Activated T-cell treated with anti-CD3 and anti-CD28 coated beads for 1 hour (primary cell): ENCODE data around the gene PDE6D.
A peak's percentile ranks its signal among the peaks of the same experiment; 100 is the strongest.

Source experiments
- DNase-seq: peaks from one replicate; pipeline ENCODE4 v3.0.0-alpha.2; 2020; ENCODE audit warnings: low read depth

PDE6D gene

GRCh38 chr2:231707625-231707926, 73.5 kb downstream of the PDE6D start:
- peak; percentile 42 for DNase-seq

- DNase-seq = peak; percentile 98
Observed at GRCh38 chr2:231706731-231707624, 74.1 kb downstream of the PDE6D start.

GRCh38 chr2:231704017-231704416, 77.1 kb downstream of the PDE6D start:
- DNase-seq = no peak

GRCh38 chr2:231701456-231702373, 79.4 kb downstream of the PDE6D start:
- no peak for DNase-seq

GRCh38 chr2:231699006-231699405, 82.1 kb downstream of the PDE6D start:
- no peak for DNase-seq

GRCh38 chr2:231696004-231696367, 85.1 kb downstream of the PDE6D start:
- no peak for DNase-seq

- no peak for DNase-seq
Observed at GRCh38 chr2:231693956-231694355, 87.1 kb downstream of the PDE6D start.

GRCh38 chr2:231692847-231693246, 88.2 kb downstream of the PDE6D start:
- DNase-seq = no peak

GRCh38 chr2:231691251-231691772, 89.8 kb downstream of the PDE6D start:
- DNase-seq = no peak

- DNase-seq = no peak
Observed at GRCh38 chr2:231689124-231689893, 91.8 kb downstream of the PDE6D start.

- DNase-seq = no peak
Observed at GRCh38 chr2:231688719-231689118, 92.4 kb downstream of the PDE6D start.

GRCh38 chr2:231687961-231688360, 93.1 kb downstream of the PDE6D start:
- DNase-seq = no peak

GRCh38 chr2:231687133-231687852, 93.8 kb downstream of the PDE6D start:
- peak; percentile 66 for DNase-seq

- DNase-seq = no peak
Observed at GRCh38 chr2:231686192-231687100, 94.6 kb downstream of the PDE6D start.

- no peak for DNase-seq
Observed at GRCh38 chr2:231685349-231686191, 95.5 kb downstream of the PDE6D start.

- DNase-seq = no peak
Observed at GRCh38 chr2:231684314-231685223, 96.5 kb downstream of the PDE6D start.

GRCh38 chr2:231683292-231684235, 97.5 kb downstream of the PDE6D start:
- DNase-seq = no peak
